ENCODE results near the gene PRKAA2. TPM values are rescaled to one million over a fixed set of nuclear protein-coding genes. Genes with fewer than 3 reads are reported as not detected.

Gene PRKAA2
- total and polyA plus RNA-seq, 2 of the 4 experiments (the other 2 are of a cell fraction) = 0.72 to 1.4 TPM

DNA sequence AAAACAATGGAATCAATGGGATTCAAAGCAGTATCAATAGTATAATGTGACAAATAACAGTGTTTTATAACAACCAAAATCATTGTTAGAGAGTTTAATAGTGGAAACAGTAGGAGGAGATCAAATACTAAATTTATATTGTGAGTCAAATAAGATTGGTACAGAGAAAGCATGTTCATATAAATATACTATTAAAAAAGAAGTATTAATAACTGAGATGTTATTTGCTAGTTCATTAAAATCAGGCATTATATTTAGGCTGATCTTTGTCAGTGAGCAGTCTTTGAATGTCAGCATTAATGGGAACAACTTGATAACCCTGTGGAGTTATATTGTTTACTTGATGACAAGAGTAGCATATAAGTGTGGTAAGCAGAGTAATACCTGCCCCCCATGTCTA lies 30.6 kb downstream of the PRKAA2 start:
- in situ Hi-C loops (cut with MboI; ENCODE audit: low sequenced_read_pairs) = no loop called here

More for the DNA sequence above, 30.6 kb downstream of the PRKAA2 start:
- H3K9me3 ChIP-seq (ENCODE audit: control insufficient read depth, insufficient read depth, low read length) = no peaks in the 10 kb centered on the region
- H2BK5ac ChIP-seq (ENCODE audit: low read depth, low read length, poor library complexity, severe bottlenecking) = no peak overlapping the region
- no peaks in the 10 kb centered on the region for H3K4me1 ChIP-seq (ENCODE audit: control insufficient read depth, insufficient read depth, low read length)
- no peak for DNase-seq
- H3K14ac ChIP-seq (replicated peaks; ENCODE audit: low read depth, low read length) = no peak overlapping the region
- H2AK9ac ChIP-seq (replicated peaks; ENCODE audit: low read depth, low read length, poor library complexity) = no peak overlapping the region
- H2BK120ac ChIP-seq (ENCODE audit: low read depth, low read length) = no peak overlapping the region
- H3K36me3 ChIP-seq (ENCODE audit: control insufficient read depth, insufficient read depth, low read length) = no peaks in the 10 kb centered on the region
- no peaks in the 10 kb centered on the region for H4K20me1 ChIP-seq (ENCODE audit: insufficient read depth, low read length)
- dilution Hi-C loops (cut with HindIII; ENCODE audit: low sequenced_read_pairs, unreplicated experiment) (no loop called here), intact Hi-C loops (cut with micrococcal nuclease) (no loop called here)
- H4K91ac ChIP-seq (ENCODE audit: insufficient read depth, low read depth, low read length) = no peak overlapping the region
- no peak for ATAC-seq (ENCODE audit: low read depth)
- no peaks in the 10 kb centered on the region for H3K9me1 ChIP-seq (ENCODE audit: insufficient read depth, low read length)
- no peak overlapping the region for H3K56ac ChIP-seq (ENCODE audit: extremely low read depth, insufficient read depth, low read length)
- H2AK5ac ChIP-seq (ENCODE audit: low read depth, low read length) = no peak overlapping the region
- no peaks in the 10 kb centered on the region for H3K27me3 ChIP-seq (ENCODE audit: control insufficient read depth, insufficient read depth, low read length)
- H3K4me2 ChIP-seq (ENCODE audit: low read depth, low read length) = no peak overlapping the region
- H4K5ac ChIP-seq (ENCODE audit: low read depth, low read length) = no peak overlapping the region
- no peak overlapping the region for H2BK15ac ChIP-seq (ENCODE audit: low read depth, low read length)
- no TSS peak for BruUV-seq (replicated peaks)
- H2BK20ac ChIP-seq (ENCODE audit: low read depth, low read length) = no peak overlapping the region
- no peak overlapping the region for H3K27ac ChIP-seq (ENCODE audit: insufficient read depth, low read length)
- no peak overlapping the region for H4K8ac ChIP-seq (ENCODE audit: low read depth in 2 of 2, low read length in 2 of 2)
- H2AFZ ChIP-seq (replicated peaks; ENCODE audit: low read length, poor library complexity) = no peak overlapping the region
- POLR2A ChIA-PET (ENCODE audit: unreplicated experiment) = no interaction called here
- H3K4ac ChIP-seq (ENCODE audit: low read depth, low read length) = no peak overlapping the region
- H3K23ac ChIP-seq (ENCODE audit: low read depth, low read length) = no peak overlapping the region
- no peak overlapping the region for H3K4me3 ChIP-seq (ENCODE audit: insufficient read depth, low read depth, low read length)
- CTCF ChIA-PET = no interaction called here
- TF ChIP-seq MXI1 (IDR thresholded peaks at IDR 0.05; ENCODE audit: borderline replicate concordance, low read depth, low read length) (no peak), CEBPB (IDR thresholded peaks at IDR 0.05; ENCODE audit: low read depth, low read length) (no peak), BHLHE40 (IDR thresholded peaks at IDR 0.05; ENCODE audit: low read depth, low read length) (no peak), NFE2L2 (IDR thresholded peaks at IDR 0.05; ENCODE audit: low read depth, low read length) (no peak), SMC3 (IDR thresholded peaks at IDR 0.05; ENCODE audit: low read depth, low read length) (no peak), MAZ (IDR thresholded peaks at IDR 0.05; ENCODE audit: borderline replicate concordance, low read depth, low read length) (no peak), CHD1 (IDR thresholded peaks at IDR 0.05; ENCODE audit: low read depth, low read length) (no peak), RFX5 (IDR thresholded peaks at IDR 0.05; ENCODE audit: low read depth, low read length) (no peak)
- TF ChIP-seq, protein P1, sequence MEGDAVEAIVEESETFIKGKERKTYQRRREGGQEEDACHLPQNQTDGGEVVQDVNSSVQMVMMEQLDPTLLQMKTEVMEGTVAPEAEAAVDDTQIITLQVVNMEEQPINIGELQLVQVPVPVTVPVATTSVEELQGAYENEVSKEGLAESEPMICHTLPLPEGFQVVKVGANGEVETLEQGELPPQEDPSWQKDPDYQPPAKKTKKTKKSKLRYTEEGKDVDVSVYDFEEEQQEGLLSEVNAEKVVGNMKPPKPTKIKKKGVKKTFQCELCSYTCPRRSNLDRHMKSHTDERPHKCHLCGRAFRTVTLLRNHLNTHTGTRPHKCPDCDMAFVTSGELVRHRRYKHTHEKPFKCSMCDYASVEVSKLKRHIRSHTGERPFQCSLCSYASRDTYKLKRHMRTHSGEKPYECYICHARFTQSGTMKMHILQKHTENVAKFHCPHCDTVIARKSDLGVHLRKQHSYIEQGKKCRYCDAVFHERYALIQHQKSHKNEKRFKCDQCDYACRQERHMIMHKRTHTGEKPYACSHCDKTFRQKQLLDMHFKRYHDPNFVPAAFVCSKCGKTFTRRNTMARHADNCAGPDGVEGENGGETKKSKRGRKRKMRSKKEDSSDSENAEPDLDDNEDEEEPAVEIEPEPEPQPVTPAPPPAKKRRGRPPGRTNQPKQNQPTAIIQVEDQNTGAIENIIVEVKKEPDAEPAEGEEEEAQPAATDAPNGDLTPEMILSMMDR (conservative IDR thresholded peaks at IDR 0.05; ENCODE audit: low read depth, low read length) = no peak
- TF ChIP-seq, protein P2, sequence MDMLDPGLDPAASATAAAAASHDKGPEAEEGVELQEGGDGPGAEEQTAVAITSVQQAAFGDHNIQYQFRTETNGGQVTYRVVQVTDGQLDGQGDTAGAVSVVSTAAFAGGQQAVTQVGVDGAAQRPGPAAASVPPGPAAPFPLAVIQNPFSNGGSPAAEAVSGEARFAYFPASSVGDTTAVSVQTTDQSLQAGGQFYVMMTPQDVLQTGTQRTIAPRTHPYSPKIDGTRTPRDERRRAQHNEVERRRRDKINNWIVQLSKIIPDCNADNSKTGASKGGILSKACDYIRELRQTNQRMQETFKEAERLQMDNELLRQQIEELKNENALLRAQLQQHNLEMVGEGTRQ (IDR thresholded peaks at IDR 0.05; ENCODE audit: low read depth, low read length) = no peak
- TF ChIP-seq, protein P3, sequence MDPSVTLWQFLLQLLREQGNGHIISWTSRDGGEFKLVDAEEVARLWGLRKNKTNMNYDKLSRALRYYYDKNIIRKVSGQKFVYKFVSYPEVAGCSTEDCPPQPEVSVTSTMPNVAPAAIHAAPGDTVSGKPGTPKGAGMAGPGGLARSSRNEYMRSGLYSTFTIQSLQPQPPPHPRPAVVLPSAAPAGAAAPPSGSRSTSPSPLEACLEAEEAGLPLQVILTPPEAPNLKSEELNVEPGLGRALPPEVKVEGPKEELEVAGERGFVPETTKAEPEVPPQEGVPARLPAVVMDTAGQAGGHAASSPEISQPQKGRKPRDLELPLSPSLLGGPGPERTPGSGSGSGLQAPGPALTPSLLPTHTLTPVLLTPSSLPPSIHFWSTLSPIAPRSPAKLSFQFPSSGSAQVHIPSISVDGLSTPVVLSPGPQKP (IDR thresholded peaks at IDR 0.05; ENCODE audit: borderline replicate concordance, low read depth, low read length) = no peak
- no peak overlapping the region for H3K9ac ChIP-seq (ENCODE audit: low read depth, low read length)
- H3K79me1 ChIP-seq (ENCODE audit: low read depth in 1 of 2, low read length in 2 of 2) = no peaks in the 10 kb centered on the region
- H3K18ac ChIP-seq (ENCODE audit: low read depth, low read length) = no peak overlapping the region

All from IMR-90 (cell line).